IPS DF 6.9 (cell line): ENCODE measurements around the gene GRIN1.

Experiments
- DNase-seq: peaks from one replicate; pipeline ENCODE4 v3.0.0-alpha.2; 2013; ENCODE audit warnings: low read depth, low spot score
- H3K27ac ChIP-seq: one replicate; pipeline ENCODE4 v1.5.1; 2013; ENCODE audit warnings: low read length, control low read depth
- H3K27me3 ChIP-seq: 2 replicates; pipeline ENCODE4 v1.6.1; 2013; ENCODE audit warnings: mild to moderate bottlenecking, low read length; ENCODE audit not compliant: control insufficient read depth, insufficient read depth
- H3K36me3 ChIP-seq: 2 replicates; pipeline ENCODE4 v1.6.1; 2013; ENCODE audit warnings: low read length; ENCODE audit not compliant: control insufficient read depth, insufficient read depth
- H3K4me1 ChIP-seq: 2 replicates; pipeline ENCODE4 v1.6.1; 2013; ENCODE audit warnings: low read length; ENCODE audit not compliant: control insufficient read depth, insufficient read depth
- H3K4me3 ChIP-seq: 2 replicates; pipeline ENCODE4 v1.5.1; 2013; ENCODE audit warnings: mild to moderate bottlenecking, low read length
- H3K9me3 ChIP-seq: 2 replicates; pipeline ENCODE4 v1.6.1; 2013; ENCODE audit warnings: low read length, inconsistent platforms; ENCODE audit not compliant: control insufficient read depth, insufficient read depth
- WGBS: extraction: QIAGEN DNeasy Blood & Tissue Kit; methylation state at CpG from one replicate; pipeline ENCODE4 v1.1.7; 2013; ENCODE audit warnings: mixed read lengths, missing lambda C conversion rate; ENCODE audit not compliant: insufficient read length, insufficient coverage; 5-methylcytosine and 5-hydroxymethylcytosine counted together

Gene GRIN1

DNA sequence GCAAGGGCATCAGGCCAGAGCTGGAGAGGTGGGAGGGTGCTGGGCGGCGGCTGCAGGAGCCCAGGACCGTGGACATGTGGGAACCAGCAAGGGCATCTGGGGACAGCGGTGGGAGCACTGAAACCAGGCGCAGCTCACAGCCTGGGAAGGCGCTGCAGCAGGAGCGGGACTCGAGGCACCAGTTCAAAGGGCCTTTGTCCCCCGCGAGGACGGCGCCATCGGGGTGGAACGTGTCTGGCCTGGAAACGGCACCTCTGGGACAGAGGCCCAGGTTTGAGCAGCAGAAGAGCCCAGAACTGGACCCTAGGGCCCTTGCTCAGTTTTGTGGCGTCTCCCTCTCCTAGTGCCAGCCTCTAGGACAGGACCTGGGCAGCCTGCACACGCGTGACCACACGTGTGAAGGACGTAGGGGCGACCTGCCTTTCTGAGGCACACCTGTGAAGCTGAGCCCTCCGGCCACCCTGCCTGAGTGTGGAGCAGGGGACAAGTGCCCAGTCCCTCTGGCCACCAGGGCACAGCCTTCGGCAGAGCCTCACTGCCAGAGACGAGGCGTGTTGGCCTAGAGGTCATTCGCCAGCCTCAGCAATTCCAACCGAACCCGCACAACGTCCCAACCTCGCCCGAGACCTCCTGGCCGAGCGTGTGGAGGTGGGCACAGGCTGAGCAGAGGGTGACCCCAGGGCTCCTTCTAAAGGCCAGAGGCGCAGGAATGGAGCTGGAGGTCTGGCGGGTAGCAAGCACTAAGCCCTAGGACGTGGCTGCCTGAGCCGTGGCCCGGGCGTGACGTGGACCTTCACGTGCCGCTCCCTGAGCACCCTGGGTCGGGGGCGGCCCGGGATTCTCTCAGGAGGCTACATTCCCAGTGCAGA lies 35.1 kb downstream of the GRIN1 start:
- Histone ChIP-seq H3K27me3 (peaks cover 9% of the 10 kb centered on the region), H3K27ac (no peak overlapping the region), H3K36me3 (no peaks in the 10 kb centered on the region; the same call in 1 of the 2 replicates), H3K4me1 (peaks cover 6% of the 10 kb centered on the region), H3K4me3 (no peak overlapping the region), H3K9me3 (no peaks in the 10 kb centered on the region)
- no peak for DNase-seq
- WGBS, result no CpG with 5 or more reads among the region's 45 CpGs

DNA sequence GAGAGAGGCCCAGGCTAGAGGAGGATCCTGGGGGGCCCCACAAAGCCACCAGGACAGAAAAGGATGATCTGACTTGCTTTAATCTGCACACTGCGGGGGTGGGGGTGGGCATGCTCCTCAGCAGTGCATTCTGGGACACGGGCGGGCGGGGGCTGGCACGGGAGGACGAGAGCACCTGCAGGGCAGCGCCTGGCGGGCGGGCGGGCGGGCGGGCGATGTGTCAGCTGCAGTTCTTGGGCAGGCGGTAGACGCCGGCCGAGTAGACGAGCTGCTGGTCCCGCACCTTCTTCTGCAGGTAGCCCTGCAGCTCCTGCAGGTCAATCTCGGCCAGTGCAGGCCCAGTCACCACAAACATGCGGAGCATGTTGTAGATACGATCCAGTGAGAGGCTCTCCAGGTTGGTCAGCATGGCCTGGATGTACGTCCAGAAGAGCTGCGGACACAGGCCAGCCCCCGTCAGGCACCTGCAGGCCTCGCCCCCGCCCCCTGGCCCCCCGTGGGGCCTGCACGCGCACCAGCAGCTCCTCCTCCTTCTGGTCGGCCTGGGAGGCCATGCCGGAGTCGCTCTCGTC lies 35.9 kb downstream of the GRIN1 start:
- no CpG with 5 or more reads among the region's 34 CpGs for WGBS
- DNase-seq, result no peak
- Histone ChIP-seq H3K36me3 (no peaks in the 10 kb centered on the region; the same call in 1 of the 2 replicates), H3K4me3 (no peak overlapping the region), H3K27me3 (peaks cover 8% of the 10 kb centered on the region), H3K4me1 (peaks cover 6% of the 10 kb centered on the region), H3K9me3 (no peaks in the 10 kb centered on the region), H3K27ac (no peak overlapping the region)

DNA sequence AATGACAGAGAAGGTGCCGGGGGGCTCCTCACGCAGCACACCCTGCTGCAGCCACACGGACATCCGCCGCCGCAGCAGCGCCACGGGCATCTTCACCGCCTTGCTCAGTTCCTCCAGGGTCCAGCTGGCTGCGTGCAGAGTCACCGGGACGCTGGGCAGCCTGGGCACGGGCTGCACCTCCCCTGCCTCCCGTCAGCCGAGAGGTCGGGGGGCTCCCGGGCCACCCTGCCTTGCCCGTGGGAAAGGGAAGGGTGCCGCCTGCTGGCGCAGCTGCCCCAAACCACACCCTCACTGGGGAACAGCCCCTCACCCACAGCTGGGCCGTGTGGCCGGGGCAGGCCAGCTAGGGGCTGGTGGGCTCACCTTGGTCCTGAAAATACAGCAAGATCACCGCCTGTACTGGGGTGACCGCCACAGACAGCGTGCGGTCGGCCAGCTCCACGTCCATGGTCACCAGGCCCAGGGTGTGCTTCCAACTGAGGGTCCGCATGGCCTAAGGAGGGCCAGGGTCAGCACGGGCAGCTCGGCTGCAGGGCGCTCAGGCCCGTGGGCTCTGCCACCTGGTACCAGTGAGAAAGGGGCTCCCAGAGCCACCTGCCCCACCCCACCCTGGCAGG lies 36.5 kb downstream of the GRIN1 start:
- H3K27ac ChIP-seq, result no peak overlapping the region
- peaks cover 1% of the 10 kb centered on the region for H3K36me3 ChIP-seq
- no CpG with 5 or more reads among the region's 33 CpGs for WGBS
- no peak for DNase-seq
- no peaks in the 10 kb centered on the region for H3K9me3 ChIP-seq
- no peak overlapping the region for H3K4me3 ChIP-seq
- H3K27me3 ChIP-seq, result peaks cover 3% of the 10 kb centered on the region; the same call in 1 of the 2 replicates
- peaks cover 2% of the 10 kb centered on the region for H3K4me1 ChIP-seq

DNA sequence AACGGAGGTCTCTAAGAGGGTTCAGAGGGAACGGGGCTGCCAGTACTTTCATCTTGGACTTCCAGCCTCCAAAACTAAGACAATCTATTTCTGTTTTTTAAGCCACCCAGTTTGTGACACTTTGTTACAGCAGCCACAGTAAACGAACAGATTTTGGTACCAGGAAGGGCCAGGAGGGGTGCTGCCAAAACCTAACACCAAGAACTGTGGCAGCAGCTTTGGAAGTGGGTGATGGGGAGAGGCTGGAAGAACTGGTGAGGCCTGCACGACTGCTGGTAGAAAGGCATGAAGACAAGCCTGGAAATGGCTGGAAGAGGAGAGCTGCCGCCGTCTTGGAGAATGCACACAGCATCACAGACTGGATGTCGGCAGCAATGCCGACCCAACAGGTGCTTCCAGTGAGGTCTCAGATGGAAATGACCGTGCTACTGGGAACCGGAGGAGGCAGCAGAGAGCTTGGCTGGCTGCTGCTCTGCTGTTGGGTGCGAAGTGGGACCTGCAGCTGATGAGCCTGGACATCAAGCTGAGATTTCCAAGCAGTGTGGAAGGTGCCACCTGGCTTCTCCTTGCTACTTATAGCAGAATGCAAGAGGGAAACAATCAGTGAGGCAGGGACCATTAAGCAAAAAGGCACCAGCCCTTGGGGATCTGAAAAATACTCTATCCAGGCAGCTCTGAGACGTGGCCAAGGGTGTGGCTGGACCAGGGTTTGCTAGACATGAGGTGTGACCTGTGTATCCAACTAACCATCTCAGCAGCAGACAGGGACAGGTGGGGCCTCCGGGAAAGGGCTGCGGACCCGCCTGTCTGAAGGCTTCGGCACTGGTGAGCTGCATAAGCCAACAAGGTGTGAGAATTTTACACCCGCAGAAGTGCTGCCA lies 37.6 kb downstream of the GRIN1 start:
- H3K36me3 ChIP-seq, result peaks cover 10% of the 10 kb centered on the region
- H3K4me1 ChIP-seq, result peaks cover 2% of the 10 kb centered on the region; the same call in 1 of the 2 replicates
- no peaks in the 10 kb centered on the region for H3K9me3 ChIP-seq
- DNase-seq, result no peak
- H3K27ac ChIP-seq, result no peak overlapping the region
- WGBS, result no CpG with 5 or more reads among the region's 17 CpGs
- no peaks in the 10 kb centered on the region for H3K27me3 ChIP-seq
- H3K4me3 ChIP-seq, result no peak overlapping the region

DNA sequence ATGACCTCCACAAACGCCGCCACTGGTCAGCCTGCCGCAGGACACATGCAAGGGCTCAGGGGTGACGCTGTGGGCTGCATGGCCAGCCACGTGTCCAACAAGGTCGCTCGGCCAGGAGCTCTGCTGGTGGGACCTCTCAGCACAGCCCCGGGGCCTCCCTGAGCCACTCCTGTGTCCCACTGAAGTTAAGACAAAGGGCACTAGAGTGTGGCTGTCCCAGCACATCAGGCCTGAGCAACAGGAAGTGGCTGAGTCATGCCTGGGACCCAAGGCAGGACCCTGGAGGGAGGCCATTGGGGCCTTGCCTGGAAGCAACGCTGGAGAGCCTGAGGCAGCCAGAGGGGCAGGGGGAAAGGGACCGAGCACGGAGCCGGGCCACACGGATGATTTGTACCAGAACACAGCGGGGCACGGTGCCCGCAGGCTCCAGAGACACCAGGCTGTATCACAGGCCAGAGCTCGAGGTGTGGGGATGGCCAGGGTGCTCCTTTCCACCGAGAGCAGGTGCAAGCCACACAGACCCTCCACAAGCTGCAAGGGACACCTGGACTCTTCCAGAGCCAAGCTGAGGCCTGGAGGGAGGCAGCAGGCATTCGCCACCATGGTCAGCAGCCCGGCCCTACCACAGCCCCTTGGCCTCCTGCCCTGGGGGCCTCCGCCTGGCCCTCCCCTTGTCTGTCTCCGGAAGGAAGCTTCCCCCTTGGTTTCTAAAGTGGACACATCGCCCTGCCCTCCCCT lies 39.4 kb downstream of the GRIN1 start:
- H3K36me3 ChIP-seq, result peaks cover 20% of the 10 kb centered on the region
- H3K4me1 ChIP-seq, result peaks cover 2% of the 10 kb centered on the region; the same call in 1 of the 2 replicates
- no peak overlapping the region for H3K4me3 ChIP-seq
- no peaks in the 10 kb centered on the region for H3K27me3 ChIP-seq
- no CpG with 5 or more reads among the region's 23 CpGs for WGBS
- DNase-seq, result no peak
- H3K27ac ChIP-seq, result no peak overlapping the region
- no peaks in the 10 kb centered on the region for H3K9me3 ChIP-seq

GRCh38 chr9:137178939-137179630 lies 40.1 kb downstream of the GRIN1 start:
- Histone ChIP-seq H3K27ac (no peak overlapping the region), H3K9me3 (no peaks in the 10 kb centered on the region), H3K27me3 (no peaks in the 10 kb centered on the region), H3K4me1 (peaks cover 2% of the 10 kb centered on the region; the same call in 1 of the 2 replicates), H3K36me3 (peaks cover 26% of the 10 kb centered on the region), H3K4me3 (no peak overlapping the region)
- WGBS, result no CpG with 5 or more reads among the region's 19 CpGs
- no peak for DNase-seq

GRCh38 chr9:137179761-137180160 lies 40.8 kb downstream of the GRIN1 start:
- Histone ChIP-seq H3K36me3 (peaks cover 27% of the 10 kb centered on the region), H3K4me3 (no peak overlapping the region), H3K27me3 (no peaks in the 10 kb centered on the region), H3K4me1 (peaks cover 2% of the 10 kb centered on the region; the same call in 1 of the 2 replicates), H3K9me3 (no peaks in the 10 kb centered on the region), H3K27ac (no peak overlapping the region)
- no peak for DNase-seq
- WGBS, result no CpG with 5 or more reads among the region's 17 CpGs

GRCh38 chr9:137180491-137180890 lies 41.5 kb downstream of the GRIN1 start:
- H3K27me3 ChIP-seq, result no peaks in the 10 kb centered on the region
- DNase-seq, result no peak
- no peaks in the 10 kb centered on the region for H3K4me1 ChIP-seq
- no CpG with 5 or more reads among the region's 20 CpGs for WGBS
- H3K27ac ChIP-seq, result no peak overlapping the region
- peaks cover 31% of the 10 kb centered on the region for H3K36me3 ChIP-seq
- no peaks in the 10 kb centered on the region for H3K9me3 ChIP-seq
- H3K4me3 ChIP-seq, result no peak overlapping the region

- no peaks in the 10 kb centered on the region for H3K27me3 ChIP-seq
- no peaks in the 10 kb centered on the region for H3K4me1 ChIP-seq
- no peak overlapping the region for H3K27ac ChIP-seq
- no peaks in the 10 kb centered on the region for H3K9me3 ChIP-seq
- peaks cover 31% of the 10 kb centered on the region for H3K36me3 ChIP-seq
- no CpG with 5 or more reads among the region's 22 CpGs for WGBS
- no peak overlapping the region for H3K4me3 ChIP-seq
- no peak for DNase-seq
These were observed 42.7 kb downstream of the GRIN1 start for GRCh38 chr9:137181680-137182079.
